GM18499 (cell line): ENCODE results near the gene NFKBIZ.

ENCODE experiments used
- ATAC-seq: cut with Tn5 transposase; IDR thresholded peaks from one replicate; pipeline ENCODE4 v1.9.1; 2021; ENCODE audit warnings: moderate number of reproducible peaks; ENCODE audit not compliant: insufficient read depth, unreplicated experiment

Gene NFKBIZ

GRCh38 chr3:101825904-101826445 is 23.3 kb upstream of the NFKBIZ start:
- no peak for ATAC-seq

GRCh38 chr3:101827211-101828174 is 21.8 kb upstream of the NFKBIZ start:
- ATAC-seq, result peak; percentile 76

- no peak for ATAC-seq
These were observed 21.0 kb upstream of the NFKBIZ start for GRCh38 chr3:101828276-101828675.

GRCh38 chr3:101828691-101829436 is 20.4 kb upstream of the NFKBIZ start:
- ATAC-seq, result peak; percentile 33

GRCh38 chr3:101829437-101829830 is 19.9 kb upstream of the NFKBIZ start:
- ATAC-seq, result no peak

- ATAC-seq, result no peak
These were observed 19.4 kb upstream of the NFKBIZ start for GRCh38 chr3:101829874-101830273.

- no peak for ATAC-seq
These were observed 15.8 kb upstream of the NFKBIZ start for GRCh38 chr3:101833446-101833974.

GRCh38 chr3:101835676-101836075 is 13.6 kb upstream of the NFKBIZ start:
- ATAC-seq, result no peak

- ATAC-seq, result no peak
These were observed 13.2 kb upstream of the NFKBIZ start for GRCh38 chr3:101836160-101836559.

GRCh38 chr3:101836652-101837598 is 12.4 kb upstream of the NFKBIZ start:
- ATAC-seq, result no peak

- ATAC-seq, result no peak
These were observed 10.6 kb upstream of the NFKBIZ start for GRCh38 chr3:101838691-101839090.

- no peak for ATAC-seq
These were observed 9.2 kb upstream of the NFKBIZ start for GRCh38 chr3:101840066-101840465.

- ATAC-seq, result no peak
These were observed 6.9 kb upstream of the NFKBIZ start for GRCh38 chr3:101842245-101842934.

- no peak for ATAC-seq
These were observed 6.4 kb upstream of the NFKBIZ start for GRCh38 chr3:101842935-101843330.

GRCh38 chr3:101845425-101845824 is 3.9 kb upstream of the NFKBIZ start:
- ATAC-seq, result no peak

- ATAC-seq, result no peak
These were observed 2.6 kb upstream of the NFKBIZ start for GRCh38 chr3:101846709-101847108.

- no peak for ATAC-seq
These were observed 2.0 kb upstream of the NFKBIZ start for GRCh38 chr3:101847328-101847727.

- ATAC-seq, result no peak
These were observed 988 bp upstream of the NFKBIZ start for GRCh38 chr3:101848326-101848725.

- no peak for ATAC-seq
These were observed 466 bp downstream of the NFKBIZ start for GRCh38 chr3:101849714-101850245.
